GM18498 (cell line): ENCODE measurements around the gene CBR4.
"Not testable (repeated sequence)": the region's sequence is repeated elsewhere in the genome, so short reads cannot be mapped to it uniquely, and the experiment has no call there.

Source experiments
- ATAC-seq: cut with Tn5 transposase; IDR thresholded peaks from one replicate; pipeline ENCODE4 v1.9.1; 2021; ENCODE audit warnings: mild to moderate bottlenecking, moderate library complexity; ENCODE audit not compliant: unreplicated experiment

Gene CBR4

GRCh38 chr4:168995537-168996295 is 14.3 kb downstream of the CBR4 start:
- ATAC-seq: peak; percentile 51

- no peak for ATAC-seq
These were observed 15.1 kb downstream of the CBR4 start for GRCh38 chr4:168994958-168995357.

DNA sequence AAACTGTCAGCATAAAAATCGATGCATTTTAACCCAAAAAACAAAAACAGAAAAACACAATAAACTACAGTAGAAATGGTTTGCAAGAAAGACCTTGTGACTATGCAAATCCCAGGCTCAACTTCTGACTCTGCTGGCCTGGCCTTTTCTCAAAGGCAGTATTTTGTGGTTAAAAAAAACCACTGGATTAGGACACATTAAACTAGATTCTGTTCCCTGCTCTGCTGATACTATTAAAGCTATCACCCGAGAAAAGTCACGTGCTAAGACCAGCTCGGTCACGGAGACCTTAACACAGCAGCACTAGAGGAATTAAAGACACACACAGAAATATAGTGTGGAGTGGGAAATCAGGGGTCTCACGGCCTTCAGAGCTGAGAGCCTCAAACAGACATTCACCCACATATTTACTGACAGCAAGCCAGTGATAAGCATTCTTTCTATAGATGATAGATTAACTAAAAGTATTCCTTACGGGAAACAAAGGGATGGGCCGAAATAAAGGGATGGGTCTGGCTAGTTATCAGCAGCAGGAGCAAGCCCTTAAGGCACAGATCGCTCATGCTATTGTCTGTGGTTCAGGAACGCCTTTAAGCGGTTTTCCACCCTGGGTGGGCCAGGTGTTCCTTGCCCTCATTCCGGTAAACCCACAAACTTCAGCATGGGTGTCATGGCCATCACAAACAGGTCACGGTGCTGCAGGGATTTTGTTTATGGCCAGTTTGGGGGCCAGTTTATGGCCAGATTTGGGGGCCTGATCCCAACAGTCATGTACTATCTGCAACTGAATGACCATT is 16.1 kb downstream of the CBR4 start:
- no peak for ATAC-seq

GRCh38 chr4:168992952-168993482 is 17.0 kb downstream of the CBR4 start:
- ATAC-seq: not testable (repeated sequence)

- no peak for ATAC-seq
These were observed 28.1 kb downstream of the CBR4 start for GRCh38 chr4:168981942-168982341.

- ATAC-seq: no peak
These were observed 28.6 kb downstream of the CBR4 start for GRCh38 chr4:168981460-168981859.

GRCh38 chr4:168979338-168979737 is 30.7 kb downstream of the CBR4 start:
- no peak for ATAC-seq

- no peak for ATAC-seq
These were observed 31.9 kb downstream of the CBR4 start for GRCh38 chr4:168978001-168978700.

DNA sequence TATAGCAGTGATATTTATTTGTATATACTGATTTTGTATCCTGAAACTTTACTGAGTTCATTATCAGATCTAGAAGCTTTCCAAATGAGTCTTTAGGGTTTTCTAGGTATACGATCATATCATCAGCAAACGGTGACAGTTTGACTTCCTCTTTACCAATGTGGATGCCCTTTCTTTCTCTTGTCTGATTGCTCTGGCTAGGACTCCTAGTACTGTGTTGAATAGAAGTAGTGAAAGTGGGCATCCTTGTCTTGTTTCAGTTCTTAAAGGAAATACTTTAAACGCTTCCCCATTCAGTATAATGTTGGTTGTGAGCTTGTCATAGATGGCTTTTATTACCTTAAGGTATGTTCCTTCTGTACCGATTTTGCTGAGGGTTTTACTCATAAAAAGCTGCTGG is 37.5 kb downstream of the CBR4 start:
- no peak for ATAC-seq

DNA sequence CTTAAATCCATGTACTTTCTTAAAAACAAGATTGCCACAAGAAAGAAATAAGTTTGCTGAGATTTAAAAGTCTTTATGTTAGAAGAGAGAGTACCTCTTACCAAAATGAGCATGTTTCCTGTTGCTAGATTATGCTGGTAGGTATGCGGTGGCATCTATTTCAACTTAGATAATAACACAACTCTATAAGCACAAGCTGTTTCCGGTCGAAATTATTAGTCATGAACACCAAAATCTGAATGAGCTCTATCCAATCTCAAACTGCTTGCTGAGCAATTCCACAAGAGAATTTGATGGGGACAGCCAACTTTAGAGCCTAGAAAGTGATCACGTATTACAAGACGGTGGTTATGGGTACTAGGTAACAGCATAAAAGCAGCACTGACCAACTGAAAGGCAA is 49.3 kb downstream of the CBR4 start:
- no peak for ATAC-seq

- no peak for ATAC-seq
These were observed 54.4 kb downstream of the CBR4 start for GRCh38 chr4:168955674-168956073.

- not testable (repeated sequence) for ATAC-seq
These were observed 57.2 kb downstream of the CBR4 start for GRCh38 chr4:168952821-168953246.

DNA sequence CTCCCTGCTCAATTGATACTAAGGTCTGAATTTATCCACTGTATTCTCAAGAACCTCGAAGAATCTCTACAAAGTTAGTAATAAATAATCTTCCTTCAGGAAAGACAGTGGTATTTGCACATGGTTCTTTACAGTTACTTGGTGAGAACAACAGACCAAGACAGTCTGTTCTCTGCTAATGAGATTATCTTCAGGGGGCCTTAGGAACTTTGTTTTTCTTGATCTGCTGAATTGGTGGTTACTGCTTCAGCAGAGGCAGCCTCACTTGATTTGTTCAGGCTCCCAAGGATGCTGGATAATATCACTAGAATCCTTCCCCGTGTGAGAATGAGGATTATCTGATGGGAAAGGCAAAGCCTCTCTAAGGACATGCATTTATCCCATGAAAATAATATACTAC is 64.8 kb downstream of the CBR4 start:
- no peak for ATAC-seq

DNA sequence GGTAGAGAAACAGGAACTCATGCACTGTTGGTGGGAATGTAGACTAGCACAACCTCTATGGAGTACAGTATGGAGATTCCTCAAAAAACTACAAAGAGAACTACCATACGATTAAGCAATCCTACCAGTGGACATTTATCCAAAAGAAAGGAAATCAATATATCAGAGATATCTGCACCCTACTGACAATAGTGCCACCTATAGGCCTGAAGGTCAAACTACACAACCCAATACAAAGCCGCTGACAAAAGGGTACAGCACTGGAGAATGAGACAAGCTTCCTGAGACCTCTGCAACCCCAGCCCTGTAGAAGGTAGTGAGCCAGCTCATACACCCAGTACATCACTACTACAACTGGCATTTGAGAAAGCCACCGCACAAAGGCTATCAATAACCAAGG is 67.1 kb downstream of the CBR4 start:
- ATAC-seq: no peak
